ENCODE results near the gene C16orf74. TPM values are rescaled to one million over a fixed set of nuclear protein-coding genes. Genes with fewer than 3 reads are reported as not detected.

C16orf74 gene
- total and polyA plus RNA-seq, 2 of the 8 experiments (the other 6 are each of a cell fraction or from before 2014, with no cell fraction given) = 7.3 to 9.3 TPM

GRCh38 chr16:85767531-85767930, 16.6 kb upstream of the C16orf74 start (continued):
- TF ChIP-seq CTCF (IDR thresholded peaks at IDR 0.05; ENCODE audit: control extremely low read depth in 1 of 3, insufficient read depth in 1 of 3, low read depth in 1 of 3, low read length in 3 of 3) = no peak
